DND-41 (cell line): Measurements from ENCODE around the gene DPP7.

ENCODE experiments used
- CTCF ChIP-seq: IDR thresholded peaks from 2 replicates; pipeline ENCODE4 v1.5.1; 2012; ENCODE audit warnings: borderline replicate concordance, low read length, moderate library complexity, mild to moderate bottlenecking; ENCODE audit not compliant: poor library complexity, severe bottlenecking; ENCODE audit errors: extremely low read depth
- EZH2 ChIP-seq: IDR thresholded peaks from 3 replicates; pipeline ENCODE4 v1.6.1; 2012; ENCODE audit warnings: borderline replicate concordance, low read depth, mild to moderate bottlenecking, moderate library complexity, low read length, inconsistent platforms; ENCODE audit not compliant: severe bottlenecking

GRCh38 chr9:137141976-137142936 is 27.7 kb upstream of the DPP7 start:
- no peak for TF ChIP-seq CTCF
- TF ChIP-seq EZH2 = no peak
